GM23338 (cell line): ENCODE data around the gene TSSC4. TPM values are rescaled to one million over a fixed set of nuclear protein-coding genes. Genes with fewer than 3 reads are reported as not detected.
A peak's percentile ranks its signal among the peaks of the same experiment; 100 is the strongest.

Experiments
- ATAC-seq: fragments of 200-7000 bp; cut with Tn5 transposase; 3 replicates; pipeline ENCODE4 v1.9.1; 2020
- DNase-seq: peaks from one replicate; pipeline ENCODE4 v3.0.0-alpha.2; 2015; ENCODE audit warnings: low spot score
- H2AFZ ChIP-seq: fragments of 200-600 bp; sonication (generic); 2 replicates; pipeline ENCODE4 v1.8.0; 2016; ENCODE audit warnings: antibody characterized with exemption, mild to moderate bottlenecking, moderate library complexity
- H3F3A ChIP-seq: fragments of 200-600 bp; sonication (generic); replicated peaks from 2 replicates; pipeline ENCODE4 v1.8.0; 2017; ENCODE audit warnings: antibody characterized with exemption, mixed run types, low read depth
- H3K27ac ChIP-seq: fragments of 200-600 bp; sonication (generic); 2 replicates; pipeline ENCODE4 v1.6.1; 2016; ENCODE audit warnings: low read depth
- H3K27me3 ChIP-seq: fragments of 200-600 bp; sonication (generic); 2 replicates; pipeline ENCODE4 v1.8.0; 2016; ENCODE audit warnings: mild to moderate bottlenecking, mixed run types, moderate library complexity; ENCODE audit not compliant: insufficient read depth
- H3K36me3 ChIP-seq: fragments of 200-600 bp; sonication (generic); 2 replicates; pipeline ENCODE4 v1.8.0; 2016; ENCODE audit warnings: mild to moderate bottlenecking; ENCODE audit not compliant: insufficient read depth
- H3K4me1 ChIP-seq: fragments of 200-600 bp; sonication (generic); 2 replicates; pipeline ENCODE4 v1.8.0; 2016; ENCODE audit warnings: mild to moderate bottlenecking, moderate library complexity; ENCODE audit not compliant: insufficient read depth
- H3K4me2 ChIP-seq: fragments of 200-600 bp; sonication (generic); 2 replicates; pipeline ENCODE4 v1.7.1; 2017; ENCODE audit warnings: mixed run types
- H3K4me3 ChIP-seq: fragments of 200-600 bp; sonication (generic); 2 replicates; pipeline ENCODE4 v1.6.1; 2016; ENCODE audit warnings: mixed run types
- H3K79me2 ChIP-seq: fragments of 200-600 bp; sonication (generic); replicated peaks from 2 replicates; pipeline ENCODE4 v1.8.0; 2017; ENCODE audit warnings: mild to moderate bottlenecking; ENCODE audit not compliant: insufficient read depth
- H3K9me2 ChIP-seq: fragments of 200-600 bp; sonication (generic); 2 replicates; pipeline ENCODE4 v1.8.0; 2017; ENCODE audit not compliant: insufficient read depth
- H4K20me1 ChIP-seq: fragments of 200-600 bp; sonication (generic); replicated peaks from 2 replicates; pipeline ENCODE4 v1.8.0; 2017; ENCODE audit warnings: mild to moderate bottlenecking; ENCODE audit not compliant: insufficient read depth
- H3K27ac Mint-ChIP-seq: 2 replicates; pipeline ENCODE4 v1.8.0; 2020; ENCODE audit warnings: inconsistent platforms, mild to moderate bottlenecking, moderate library complexity, mixed read lengths
- H3K27me3 Mint-ChIP-seq: 3 replicates; pipeline ENCODE4 v1.8.0; 2022; ENCODE audit warnings: low read depth, mild to moderate bottlenecking, moderate library complexity, mixed read lengths, inconsistent platforms; ENCODE audit not compliant: insufficient read depth, poor library complexity
- H3K36me3 Mint-ChIP-seq: 3 replicates; pipeline ENCODE4 v1.8.0; 2021; ENCODE audit warnings: low read depth, mild to moderate bottlenecking, inconsistent platforms, moderate library complexity, mixed read lengths
- H3K4me1 Mint-ChIP-seq: 3 replicates; pipeline ENCODE4 v1.8.0; 2020; ENCODE audit warnings: mild to moderate bottlenecking, inconsistent platforms, mixed read lengths
- H3K4me3 Mint-ChIP-seq: 3 replicates; pipeline ENCODE4 v1.8.0; 2021; ENCODE audit warnings: moderate library complexity, mild to moderate bottlenecking, inconsistent platforms, mixed read lengths
- H3K9me3 Mint-ChIP-seq: 3 replicates; pipeline ENCODE4 v1.8.0; 2020; ENCODE audit warnings: moderate library complexity, mild to moderate bottlenecking, inconsistent platforms, mixed read lengths
- CREB1 ChIP-seq: fragments of 250-450 bp; sonication (Bioruptor Pico); IDR thresholded peaks from 2 replicates; pipeline ENCODE4 v1.5.0; 2020; ENCODE audit warnings: low read depth, mild to moderate bottlenecking, moderate library complexity
- CTCF ChIP-seq, 2 experiments: fragments of 200-600 bp in 1 of 2; sonication (generic) in 1 of 2; conservative IDR thresholded peaks; 2 replicates each; pipeline versions ENCODE4 v1.5.1 to v1.6.1; 2016 to 2017; ENCODE audit warnings: antibody characterized with exemption in 2 of 2, low read depth in 2 of 2, mild to moderate bottlenecking in 2 of 2, moderate library complexity in 1 of 2
- ETS1 ChIP-seq: IDR thresholded peaks from 2 replicates; pipeline ENCODE4 v1.6.1; 2016; ENCODE audit warnings: antibody characterized with exemption
- EZH2 ChIP-seq: fragments of 200-600 bp; sonication (generic); IDR thresholded peaks from one replicate; pipeline ENCODE4 v1.8.0; 2017; ENCODE audit warnings: antibody characterized with exemption, mild to moderate bottlenecking, low read depth; ENCODE audit not compliant: unreplicated experiment
- EZH2phosphoT487 ChIP-seq: fragments of 200-600 bp; sonication (generic); IDR thresholded peaks from one replicate; pipeline ENCODE4 v1.8.1; 2018; ENCODE audit warnings: antibody characterized with exemption; ENCODE audit not compliant: unreplicated experiment
- JUNB ChIP-seq: IDR thresholded peaks from one replicate; pipeline ENCODE4 v1.6.1; 2016; ENCODE audit warnings: antibody characterized with exemption; ENCODE audit not compliant: unreplicated experiment
- STAT1 ChIP-seq: IDR thresholded peaks from one replicate; pipeline ENCODE4 v1.6.1; 2016; ENCODE audit warnings: antibody characterized with exemption; ENCODE audit not compliant: unreplicated experiment
- ZNF114 ChIP-seq: fragments of 250-450 bp; sonication (Bioruptor Pico); IDR thresholded peaks from 2 replicates; pipeline ENCODE4 v1.5.0; 2020; ENCODE audit warnings: mild to moderate bottlenecking, moderate library complexity
- polyA plus RNA-seq: library from polyadenylated mRNA; unstranded; fragments of >200 nt; fragmentation: Nextera tagmentation; extraction: Ambion mirVana; gene quantifications from 2 replicates; pipeline ENCODE4 v1.2.1, GENCODE V29; 2016
- total RNA-seq: library from RNA; depleted of rRNA; stranded (reverse); fragments of >200 nt; shearing (Covaris generic); gene quantifications from 2 replicates; pipeline ENCODE4 v1.2.3, GENCODE V29; 2014
- TF ChIP-seq, protein P1 (sequence below): fragments of 250-450 bp; sonication (Bioruptor Pico); IDR thresholded peaks from 2 replicates; pipeline ENCODE4 v1.5.0; 2020; ENCODE audit warnings: mild to moderate bottlenecking, moderate library complexity

The TSSC4 gene
- total and polyA plus RNA-seq, 2 experiments from 2014 or later = 27.5 to 44.3 TPM

GRCh38 chr11:2375341-2375853 lies 25.2 kb upstream of the TSSC4 start:
- Mint-ChIP-seq H3K9me3 (no peaks in the 10 kb centered on the region), H3K36me3 (no peaks in the 10 kb centered on the region), H3K4me3 (peak overlapping the region; percentile 13; the same call in 2 of the 3 replicates), H3K27me3 (peaks cover 18% of the 10 kb centered on the region), H3K27ac (no peak overlapping the region), H3K4me1 (peaks cover 12% of the 10 kb centered on the region)
- Histone ChIP-seq H3K4me1 (peaks cover 11% of the 10 kb centered on the region; the same call in 1 of the 2 replicates), H3K9me2 (no peaks in the 10 kb centered on the region), H4K20me1 (peaks cover 18% of the 10 kb centered on the region), H3K36me3 (no peaks in the 10 kb centered on the region), H3F3A (no peaks in the 10 kb centered on the region), H2AFZ (no peak overlapping the region), H3K79me2 (peaks cover 27% of the 10 kb centered on the region), H3K4me3 (no peak overlapping the region), H3K4me2 (no peak overlapping the region), H3K27me3 (no peaks in the 10 kb centered on the region), H3K27ac (no peak overlapping the region)
- TF ChIP-seq CTCF (conservative IDR thresholded peaks at IDR 0.05; ENCODE audit: low read depth in 2 of 2) = peak in 1 of 2 experiments; percentile 46; a peak in 2 of 4 replicates
- no peak for TF ChIP-seq JUNB
- ATAC-seq = no peak
- no peak for DNase-seq

GRCh38 chr11:2375964-2376551 lies 24.5 kb upstream of the TSSC4 start:
- H3K27ac Mint-ChIP-seq = no peak overlapping the region
- TF ChIP-seq STAT1 (no peak), EZH2phosphoT487 (no peak), CTCF (conservative IDR thresholded peaks at IDR 0.05; ENCODE audit: low read depth in 2 of 2) (no peak), EZH2 (no peak), ZNF114 (CRISPR knock-in tag) (no peak), CREB1 (no peak), JUNB (no peak), ETS1 (no peak)
- TF ChIP-seq, protein P1, sequence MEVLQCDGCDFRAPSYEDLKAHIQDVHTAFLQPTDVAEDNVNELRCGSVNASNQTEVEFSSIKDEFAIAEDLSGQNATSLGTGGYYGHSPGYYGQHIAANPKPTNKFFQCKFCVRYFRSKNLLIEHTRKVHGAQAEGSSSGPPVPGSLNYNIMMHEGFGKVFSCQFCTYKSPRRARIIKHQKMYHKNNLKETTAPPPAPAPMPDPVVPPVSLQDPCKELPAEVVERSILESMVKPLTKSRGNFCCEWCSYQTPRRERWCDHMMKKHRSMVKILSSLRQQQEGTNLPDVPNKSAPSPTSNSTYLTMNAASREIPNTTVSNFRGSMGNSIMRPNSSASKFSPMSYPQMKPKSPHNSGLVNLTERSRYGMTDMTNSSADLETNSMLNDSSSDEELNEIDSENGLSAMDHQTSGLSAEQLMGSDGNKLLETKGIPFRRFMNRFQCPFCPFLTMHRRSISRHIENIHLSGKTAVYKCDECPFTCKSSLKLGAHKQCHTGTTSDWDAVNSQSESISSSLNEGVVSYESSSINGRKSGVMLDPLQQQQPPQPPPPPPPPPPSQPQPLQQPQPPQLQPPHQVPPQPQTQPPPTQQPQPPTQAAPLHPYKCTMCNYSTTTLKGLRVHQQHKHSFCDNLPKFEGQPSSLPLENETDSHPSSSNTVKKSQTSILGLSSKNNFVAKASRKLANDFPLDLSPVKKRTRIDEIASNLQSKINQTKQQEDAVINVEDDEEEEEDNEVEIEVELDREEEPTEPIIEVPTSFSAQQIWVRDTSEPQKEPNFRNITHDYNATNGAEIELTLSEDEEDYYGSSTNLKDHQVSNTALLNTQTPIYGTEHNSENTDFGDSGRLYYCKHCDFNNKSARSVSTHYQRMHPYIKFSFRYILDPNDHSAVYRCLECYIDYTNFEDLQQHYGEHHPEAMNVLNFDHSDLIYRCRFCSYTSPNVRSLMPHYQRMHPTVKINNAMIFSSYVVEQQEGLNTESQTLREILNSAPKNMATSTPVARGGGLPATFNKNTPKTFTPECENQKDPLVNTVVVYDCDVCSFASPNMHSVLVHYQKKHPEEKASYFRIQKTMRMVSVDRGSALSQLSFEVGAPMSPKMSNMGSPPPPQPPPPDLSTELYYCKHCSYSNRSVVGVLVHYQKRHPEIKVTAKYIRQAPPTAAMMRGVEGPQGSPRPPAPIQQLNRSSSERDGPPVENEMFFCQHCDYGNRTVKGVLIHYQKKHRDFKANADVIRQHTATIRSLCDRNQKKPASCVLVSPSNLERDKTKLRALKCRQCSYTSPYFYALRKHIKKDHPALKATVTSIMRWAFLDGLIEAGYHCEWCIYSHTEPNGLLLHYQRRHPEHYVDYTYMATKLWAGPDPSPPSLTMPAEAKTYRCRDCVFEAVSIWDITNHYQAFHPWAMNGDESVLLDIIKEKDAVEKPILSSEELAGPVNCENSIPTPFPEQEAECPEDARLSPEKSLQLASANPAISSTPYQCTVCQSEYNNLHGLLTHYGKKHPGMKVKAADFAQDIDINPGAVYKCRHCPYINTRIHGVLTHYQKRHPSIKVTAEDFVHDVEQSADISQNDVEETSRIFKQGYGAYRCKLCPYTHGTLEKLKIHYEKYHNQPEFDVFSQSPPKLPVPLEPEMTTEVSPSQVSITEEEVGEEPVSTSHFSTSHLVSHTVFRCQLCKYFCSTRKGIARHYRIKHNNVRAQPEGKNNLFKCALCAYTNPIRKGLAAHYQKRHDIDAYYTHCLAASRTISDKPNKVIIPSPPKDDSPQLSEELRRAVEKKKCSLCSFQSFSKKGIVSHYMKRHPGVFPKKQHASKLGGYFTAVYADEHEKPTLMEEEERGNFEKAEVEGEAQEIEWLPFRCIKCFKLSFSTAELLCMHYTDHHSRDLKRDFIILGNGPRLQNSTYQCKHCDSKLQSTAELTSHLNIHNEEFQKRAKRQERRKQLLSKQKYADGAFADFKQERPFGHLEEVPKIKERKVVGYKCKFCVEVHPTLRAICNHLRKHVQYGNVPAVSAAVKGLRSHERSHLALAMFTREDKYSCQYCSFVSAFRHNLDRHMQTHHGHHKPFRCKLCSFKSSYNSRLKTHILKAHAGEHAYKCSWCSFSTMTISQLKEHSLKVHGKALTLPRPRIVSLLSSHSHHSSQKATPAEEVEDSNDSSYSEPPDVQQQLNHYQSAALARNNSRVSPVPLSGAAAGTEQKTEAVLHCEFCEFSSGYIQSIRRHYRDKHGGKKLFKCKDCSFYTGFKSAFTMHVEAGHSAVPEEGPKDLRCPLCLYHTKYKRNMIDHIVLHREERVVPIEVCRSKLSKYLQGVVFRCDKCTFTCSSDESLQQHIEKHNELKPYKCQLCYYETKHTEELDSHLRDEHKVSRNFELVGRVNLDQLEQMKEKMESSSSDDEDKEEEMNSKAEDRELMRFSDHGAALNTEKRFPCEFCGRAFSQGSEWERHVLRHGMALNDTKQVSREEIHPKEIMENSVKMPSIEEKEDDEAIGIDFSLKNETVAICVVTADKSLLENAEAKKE = no peak

More at GRCh38 chr11:2375964-2376551, 24.5 kb upstream of the TSSC4 start:
- Histone ChIP-seq H3K79me2 (peaks cover 34% of the 10 kb centered on the region), H2AFZ (no peak overlapping the region), H3K36me3 (no peaks in the 10 kb centered on the region), H3F3A (no peaks in the 10 kb centered on the region), H3K4me2 (peak overlapping the region; percentile 85), H3K27ac (no peak overlapping the region), H3K9me2 (no peaks in the 10 kb centered on the region), H3K4me1 (peaks cover 11% of the 10 kb centered on the region; the same call in 1 of the 2 replicates), H3K27me3 (no peaks in the 10 kb centered on the region), H3K4me3 (peak overlapping the region; percentile 71; the same call in 1 of the 2 replicates), H4K20me1 (peaks cover 23% of the 10 kb centered on the region)
- Mint-ChIP-seq H3K4me1 (peaks cover 14% of the 10 kb centered on the region), H3K4me3 (peak overlapping the region; percentile 67), H3K27me3 (peaks cover 14% of the 10 kb centered on the region), H3K36me3 (no peaks in the 10 kb centered on the region), H3K9me3 (no peaks in the 10 kb centered on the region)
- ATAC-seq (no peak), DNase-seq (no peak)
